ENCODE measurements around the gene CHAC1.

Gene CHAC1

GRCh38 chr15:40990789-40991188, 37.5 kb downstream of the CHAC1 start:
- DNase-seq, result no peak

- DNase-seq, result no peak
These were observed 38.1 kb downstream of the CHAC1 start for GRCh38 chr15:40991355-40991754.

DNA sequence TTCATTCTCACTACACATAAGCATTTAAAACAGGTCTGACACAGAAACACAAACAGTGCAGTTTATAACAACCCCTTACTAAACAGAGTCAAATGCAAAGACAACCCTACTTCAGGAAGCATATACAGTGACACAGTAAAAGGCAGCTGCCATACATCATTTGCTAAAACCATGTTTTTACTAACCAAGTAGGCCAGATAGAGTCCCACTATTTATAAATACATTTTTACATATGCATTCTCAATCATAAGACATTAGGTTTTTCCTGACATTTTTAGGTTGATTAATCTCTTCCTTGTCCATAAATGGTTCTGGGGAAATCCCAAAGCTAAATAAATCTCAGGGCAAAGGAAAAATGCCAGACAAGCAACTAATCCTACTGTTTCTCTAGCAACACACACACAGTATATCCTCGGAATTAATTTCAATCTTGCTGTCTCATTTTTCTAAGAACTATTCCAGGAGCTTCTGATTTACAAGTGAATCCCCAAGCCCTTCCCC, 39.0 kb downstream of the CHAC1 start:
- DNase-seq, result no peak

DNA sequence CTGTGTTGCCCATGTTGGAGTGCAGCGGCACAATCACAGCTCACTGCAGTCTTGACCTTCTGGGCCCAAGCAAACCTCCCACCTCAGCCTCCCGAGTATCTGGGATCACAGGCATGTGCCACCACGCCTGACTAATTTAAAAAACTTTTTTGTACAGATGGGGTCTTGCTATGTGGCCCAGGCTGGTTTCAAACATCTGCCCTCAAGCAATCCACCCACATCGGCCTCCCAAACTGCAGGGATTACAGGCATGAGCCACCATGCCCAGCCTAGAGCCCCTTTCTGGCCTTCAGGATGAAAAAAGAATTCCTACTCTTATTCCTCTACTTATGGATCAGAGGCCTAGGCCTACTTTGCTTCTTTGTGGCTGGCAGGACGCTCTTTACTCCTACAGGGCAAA, 39.6 kb downstream of the CHAC1 start:
- no peak for DNase-seq

DNA sequence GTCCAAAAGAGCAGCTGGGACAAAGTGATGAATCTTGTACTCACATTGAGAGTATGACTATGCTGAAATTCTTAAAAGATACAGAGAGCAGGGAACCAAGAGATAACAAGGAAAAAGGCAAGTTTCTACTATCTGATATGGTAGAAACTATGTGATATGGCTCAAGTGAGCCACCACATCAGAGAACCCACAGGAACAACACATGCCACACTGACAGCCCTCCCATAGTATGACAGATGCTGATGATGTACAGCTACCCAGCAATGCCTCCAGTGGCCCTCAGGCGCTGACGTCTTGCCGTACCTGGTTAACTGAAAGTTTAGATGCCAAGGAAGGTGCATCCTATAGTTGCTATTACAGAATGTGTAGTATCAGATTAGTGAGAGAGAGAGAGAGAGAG, 42.4 kb downstream of the CHAC1 start:
- no peak for DNase-seq

DNA sequence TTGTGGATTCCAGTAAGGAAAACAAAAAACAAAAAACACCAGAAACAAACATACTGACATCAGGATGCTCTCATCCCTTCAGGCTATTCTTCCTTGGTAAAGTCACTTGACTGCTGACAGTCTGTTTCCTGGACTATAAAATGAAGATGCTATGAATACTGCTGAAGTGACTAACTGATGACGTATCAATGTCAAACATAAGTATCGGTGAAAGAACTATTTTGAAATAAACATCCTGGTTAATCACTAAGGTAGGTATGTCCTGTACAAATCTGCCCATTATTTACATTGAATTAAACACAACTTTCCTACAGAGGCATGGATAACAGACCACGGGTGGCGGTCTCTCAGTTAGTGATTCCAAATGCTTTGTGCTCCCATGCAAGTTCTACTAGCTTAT, 45.9 kb downstream of the CHAC1 start:
- no peak for DNase-seq

DNA sequence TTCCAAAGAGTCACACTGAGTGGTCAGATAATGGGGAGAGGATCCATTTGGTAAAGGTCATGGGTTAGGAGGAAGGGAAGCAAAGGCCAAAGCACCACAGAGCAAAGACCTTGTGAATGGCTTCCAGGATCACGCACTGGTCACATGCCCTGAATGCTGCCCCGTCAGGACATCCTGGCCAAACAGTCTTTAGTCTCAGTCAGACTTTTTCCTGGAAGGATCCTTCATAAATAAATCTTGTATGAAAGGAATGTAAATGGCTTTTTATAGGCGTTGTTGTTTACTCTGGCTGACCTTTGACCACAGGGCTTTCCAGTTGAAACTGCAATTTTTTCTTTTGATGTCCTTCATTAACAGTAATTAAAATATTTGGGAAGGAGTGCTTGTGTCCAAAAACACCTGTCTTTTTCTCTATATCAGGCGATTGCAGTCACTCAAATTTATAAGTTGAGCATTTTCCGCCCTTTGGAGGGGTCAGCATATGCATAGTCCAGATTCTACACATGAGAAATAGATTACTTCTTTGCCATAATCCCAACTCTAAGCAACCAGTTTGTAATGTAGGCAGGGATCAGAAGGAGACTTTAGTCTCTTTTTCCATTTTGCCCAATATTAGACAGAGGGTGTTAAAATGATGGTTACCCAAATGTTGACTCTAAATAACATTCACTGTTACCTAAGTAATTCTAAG, 48.4 kb downstream of the CHAC1 start:
- DNase-seq, result no peak

DNA sequence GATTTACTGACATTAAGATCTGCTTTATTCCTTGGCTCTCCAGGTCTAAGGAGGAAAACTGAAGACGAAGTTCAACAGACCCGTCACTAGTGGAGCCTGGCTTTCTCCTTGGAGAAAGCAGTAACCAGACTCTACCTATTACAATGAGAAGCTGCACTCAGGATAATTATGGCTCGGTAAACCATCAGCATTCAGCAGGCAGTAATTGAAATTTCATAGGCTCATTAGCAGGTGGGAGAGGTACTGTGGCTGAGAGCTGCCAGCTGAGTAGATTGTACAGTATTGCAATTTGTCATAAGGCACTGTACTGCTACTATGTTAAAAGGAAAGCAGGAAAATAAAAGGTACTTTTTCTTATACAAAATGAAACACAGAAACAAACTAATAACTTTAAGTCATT, 51.2 kb downstream of the CHAC1 start:
- no peak for DNase-seq

Measured in right forelimb (tissue), 1 donor.